Fibroblast of skin of left quadriceps (primary cell): ENCODE data around the gene ZNF462.
"Not testable (repeated sequence)": the region's sequence is repeated elsewhere in the genome, so short reads cannot be mapped to it uniquely, and the experiment has no call there.

ENCODE experiments used
- DNase-seq, 2 experiments: peaks; one replicate each; pipeline ENCODE4 v3.0.0-alpha.2; 2013; ENCODE audit warnings: low read depth in 2 of 2

The ZNF462 gene

GRCh38 chr9:106862821-106863720 lies at the start of gene ZNF462:
TSS of gene ZNF462 (plus strand) at chr9:106863166. CDS start at chr9:106923384, 60,218 bp downstream.
- DNase-seq, result peak in 1 of 2 experiments; percentile 64

- DNase-seq, result no peak
Observed at GRCh38 chr9:106816524-106816923, 46.4 kb upstream of the ZNF462 start.

GRCh38 chr9:106818034-106818433 lies 44.9 kb upstream of the ZNF462 start:
- no peak for DNase-seq

GRCh38 chr9:106820866-106821265 lies 42.1 kb upstream of the ZNF462 start:
- no peak for DNase-seq

GRCh38 chr9:106828070-106828469 lies 34.9 kb upstream of the ZNF462 start:
- no peak for DNase-seq

- DNase-seq, result no peak
Observed at GRCh38 chr9:106828965-106829364, 34.0 kb upstream of the ZNF462 start.

GRCh38 chr9:106829666-106830408 lies 33.1 kb upstream of the ZNF462 start:
- no peak for DNase-seq

GRCh38 chr9:106830527-106831150 lies 32.3 kb upstream of the ZNF462 start:
- no peak for DNase-seq

GRCh38 chr9:106834888-106835287 lies 28.1 kb upstream of the ZNF462 start:
- DNase-seq, result no peak

GRCh38 chr9:106835840-106836239 lies 27.1 kb upstream of the ZNF462 start:
- no peak for DNase-seq

GRCh38 chr9:106843371-106843770 lies 19.6 kb upstream of the ZNF462 start:
- no peak for DNase-seq

- no peak for DNase-seq
Observed at GRCh38 chr9:106846307-106846706, 16.7 kb upstream of the ZNF462 start.

GRCh38 chr9:106846857-106847256 lies 16.1 kb upstream of the ZNF462 start:
- no peak for DNase-seq

- not testable (repeated sequence) for DNase-seq
Observed at GRCh38 chr9:106851640-106852039, 11.3 kb upstream of the ZNF462 start.

- no peak for DNase-seq
Observed at GRCh38 chr9:106857811-106858470, 5.0 kb upstream of the ZNF462 start.

- no peak for DNase-seq
Observed at GRCh38 chr9:106859957-106860720, 2.8 kb upstream of the ZNF462 start.

- no peak for DNase-seq
Observed at GRCh38 chr9:106860721-106861639, 2.0 kb upstream of the ZNF462 start.

- DNase-seq, result no peak
Observed at GRCh38 chr9:106861640-106862109, 1.3 kb upstream of the ZNF462 start.

- no peak for DNase-seq
Observed at GRCh38 chr9:106862110-106862820, 701 bp upstream of the ZNF462 start.
